ENCODE measurements around the gene AKR7A3.

Gene AKR7A3

GRCh38 chr1:19239876-19240275, 48.7 kb downstream of the AKR7A3 start:
- peaks cover 96% of the 10 kb centered on the region for H3K36me3 ChIP-seq (replicated peaks)
- no peaks in the 10 kb centered on the region for H3K4me1 ChIP-seq
- no peaks in the 10 kb centered on the region for H3K9me3 ChIP-seq
- no peaks in the 10 kb centered on the region for H3K27me3 ChIP-seq (ENCODE audit: low read depth)
- in situ Hi-C loops (cut with MboI; ENCODE audit: low sequenced_read_pairs): no loop called here
- no peak overlapping the region for H3K4me3 ChIP-seq
- DNase-seq (ENCODE audit: low spot score in 2 of 2): no peak

- Histone ChIP-seq H3K36me3 (replicated peaks) (peaks cover 94% of the 10 kb centered on the region), H3K9me3 (no peaks in the 10 kb centered on the region)
- in situ Hi-C loops (cut with MboI; ENCODE audit: low sequenced_read_pairs): no loop called here
Measured at GRCh38 chr1:19234224-19234623, 54.3 kb downstream of the AKR7A3 start.

More at GRCh38 chr1:19234224-19234623, 54.3 kb downstream of the AKR7A3 start:
- Histone ChIP-seq H3K27me3 (ENCODE audit: low read depth) (no peaks in the 10 kb centered on the region), H3K4me3 (no peak overlapping the region), H3K4me1 (no peaks in the 10 kb centered on the region)
- DNase-seq (ENCODE audit: low spot score in 2 of 2): no peak

All from HAP-1 (cell line).